ENCODE measurements around the gene ZHX3. TPM values are rescaled to one million over a fixed set of nuclear protein-coding genes. Genes with fewer than 3 reads are reported as not detected.

The ZHX3 gene
- total and polyA plus RNA-seq, 2 experiments from 2014 or later, result 5.8 to 10.3 TPM

DNA sequence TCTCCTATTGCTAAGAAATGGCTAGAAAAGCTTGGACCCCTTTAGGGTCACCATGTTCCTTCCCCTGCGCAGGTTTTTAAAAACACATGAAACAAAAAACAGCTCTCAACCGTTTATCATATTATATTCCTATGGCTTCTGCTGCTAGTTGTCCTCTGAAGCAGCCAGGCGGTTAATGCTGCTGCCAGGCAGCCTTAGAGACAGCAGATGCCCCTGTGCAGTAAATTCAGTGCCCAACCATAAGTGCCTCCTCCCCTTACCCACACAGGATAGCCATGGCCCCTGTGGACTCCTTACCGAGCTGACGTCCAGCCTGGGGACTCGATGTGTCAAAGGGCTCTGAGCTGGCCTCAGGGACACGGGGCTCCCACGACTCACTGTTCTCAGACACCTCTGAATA, 115.8 kb downstream of the ZHX3 start:
- no peak overlapping the region for H3K27ac ChIP-seq
- H3K27me3 ChIP-seq, result no peaks in the 10 kb centered on the region
- TF ChIP-seq, protein P1, sequence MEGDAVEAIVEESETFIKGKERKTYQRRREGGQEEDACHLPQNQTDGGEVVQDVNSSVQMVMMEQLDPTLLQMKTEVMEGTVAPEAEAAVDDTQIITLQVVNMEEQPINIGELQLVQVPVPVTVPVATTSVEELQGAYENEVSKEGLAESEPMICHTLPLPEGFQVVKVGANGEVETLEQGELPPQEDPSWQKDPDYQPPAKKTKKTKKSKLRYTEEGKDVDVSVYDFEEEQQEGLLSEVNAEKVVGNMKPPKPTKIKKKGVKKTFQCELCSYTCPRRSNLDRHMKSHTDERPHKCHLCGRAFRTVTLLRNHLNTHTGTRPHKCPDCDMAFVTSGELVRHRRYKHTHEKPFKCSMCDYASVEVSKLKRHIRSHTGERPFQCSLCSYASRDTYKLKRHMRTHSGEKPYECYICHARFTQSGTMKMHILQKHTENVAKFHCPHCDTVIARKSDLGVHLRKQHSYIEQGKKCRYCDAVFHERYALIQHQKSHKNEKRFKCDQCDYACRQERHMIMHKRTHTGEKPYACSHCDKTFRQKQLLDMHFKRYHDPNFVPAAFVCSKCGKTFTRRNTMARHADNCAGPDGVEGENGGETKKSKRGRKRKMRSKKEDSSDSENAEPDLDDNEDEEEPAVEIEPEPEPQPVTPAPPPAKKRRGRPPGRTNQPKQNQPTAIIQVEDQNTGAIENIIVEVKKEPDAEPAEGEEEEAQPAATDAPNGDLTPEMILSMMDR (IDR thresholded peaks at IDR 0.05; ENCODE audit: low read depth, low read length), result no peak
- no peak overlapping the region for H3K4me3 ChIP-seq
- no peak for DNase-seq (ENCODE audit: low read depth in 1 of 2, low spot score in 1 of 2)
- H3K36me3 ChIP-seq, result no peaks in the 10 kb centered on the region
- H3K4me1 ChIP-seq (ENCODE audit: low read depth), result no peaks in the 10 kb centered on the region
- no peaks in the 10 kb centered on the region for H3K9me3 ChIP-seq (ENCODE audit: low read depth)

DNA sequence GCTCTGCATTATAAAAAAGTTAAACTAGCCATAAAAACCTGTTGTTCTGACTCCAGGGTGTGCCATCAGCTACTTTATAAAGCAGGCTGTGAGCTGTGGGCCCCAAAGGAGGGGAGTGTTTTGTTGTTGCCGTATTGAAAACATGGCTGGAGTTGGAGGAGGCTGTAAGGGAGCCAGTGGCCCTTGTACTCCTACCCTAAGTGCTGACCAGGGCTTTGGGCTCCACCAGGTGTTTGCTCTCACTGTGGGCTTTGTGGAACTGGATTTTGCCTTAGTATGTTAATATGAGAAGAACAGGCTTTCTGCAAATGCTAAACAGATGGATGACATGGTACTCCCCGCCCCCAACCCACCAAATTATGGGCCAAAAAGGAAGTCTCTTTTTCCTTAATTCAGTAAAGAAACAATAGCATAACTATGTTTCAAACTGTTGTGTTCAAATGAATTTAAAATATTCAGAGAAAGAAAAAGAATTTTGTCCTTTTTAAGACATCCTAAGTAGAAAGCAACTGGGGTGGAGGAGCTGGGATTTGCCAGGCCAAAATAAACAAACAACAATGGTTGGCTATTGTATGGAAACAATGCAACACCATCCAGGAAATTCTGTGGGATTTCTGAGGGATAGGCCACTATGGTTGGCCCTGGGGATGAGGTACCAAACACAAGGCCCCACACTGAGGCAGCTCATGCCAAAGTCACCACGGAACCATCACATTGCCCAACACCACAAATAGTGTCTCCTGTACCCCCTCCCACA, 116.9 kb downstream of the ZHX3 start:
- H3K4me1 ChIP-seq (ENCODE audit: low read depth), result no peaks in the 10 kb centered on the region
- TF ChIP-seq, protein P1 (IDR thresholded peaks at IDR 0.05; ENCODE audit: low read depth, low read length), result no peak
- no peaks in the 10 kb centered on the region for H3K36me3 ChIP-seq
- H3K27ac ChIP-seq, result no peak overlapping the region
- DNase-seq (ENCODE audit: low read depth in 1 of 2, low spot score in 1 of 2), result peak in 1 of 2 donors; percentile 46
- H3K4me3 ChIP-seq, result no peak overlapping the region
- no peaks in the 10 kb centered on the region for H3K27me3 ChIP-seq
- no peaks in the 10 kb centered on the region for H3K9me3 ChIP-seq (ENCODE audit: low read depth)

DNA sequence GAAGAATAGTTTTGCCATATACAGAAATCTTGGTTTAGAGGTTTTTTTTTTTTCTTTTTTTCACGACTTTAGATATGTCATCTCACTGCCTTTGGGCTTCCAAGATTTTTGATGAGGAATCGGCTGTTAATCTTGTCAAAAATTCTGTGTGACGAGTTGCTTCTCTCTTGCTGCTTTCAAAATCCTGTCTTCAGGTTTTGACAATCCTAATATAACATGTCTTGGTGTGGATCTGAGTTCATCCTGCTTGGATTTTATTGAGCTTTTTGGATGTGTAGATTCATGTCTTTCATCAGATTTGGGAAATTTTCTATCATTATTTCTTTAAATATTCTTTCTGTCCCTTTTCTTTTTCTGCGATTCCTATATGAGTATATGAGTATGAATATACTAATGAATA, 119.1 kb downstream of the ZHX3 start:
- Histone ChIP-seq H3K4me3 (no peak overlapping the region), H3K27me3 (no peaks in the 10 kb centered on the region), H3K36me3 (no peaks in the 10 kb centered on the region), H3K27ac (no peak overlapping the region), H3K9me3 (ENCODE audit: low read depth) (no peaks in the 10 kb centered on the region), H3K4me1 (ENCODE audit: low read depth) (no peaks in the 10 kb centered on the region)
- TF ChIP-seq, protein P1 (IDR thresholded peaks at IDR 0.05; ENCODE audit: low read depth, low read length), result no peak
- no peak for DNase-seq (ENCODE audit: low read depth in 1 of 2, low spot score in 1 of 2)

DNA sequence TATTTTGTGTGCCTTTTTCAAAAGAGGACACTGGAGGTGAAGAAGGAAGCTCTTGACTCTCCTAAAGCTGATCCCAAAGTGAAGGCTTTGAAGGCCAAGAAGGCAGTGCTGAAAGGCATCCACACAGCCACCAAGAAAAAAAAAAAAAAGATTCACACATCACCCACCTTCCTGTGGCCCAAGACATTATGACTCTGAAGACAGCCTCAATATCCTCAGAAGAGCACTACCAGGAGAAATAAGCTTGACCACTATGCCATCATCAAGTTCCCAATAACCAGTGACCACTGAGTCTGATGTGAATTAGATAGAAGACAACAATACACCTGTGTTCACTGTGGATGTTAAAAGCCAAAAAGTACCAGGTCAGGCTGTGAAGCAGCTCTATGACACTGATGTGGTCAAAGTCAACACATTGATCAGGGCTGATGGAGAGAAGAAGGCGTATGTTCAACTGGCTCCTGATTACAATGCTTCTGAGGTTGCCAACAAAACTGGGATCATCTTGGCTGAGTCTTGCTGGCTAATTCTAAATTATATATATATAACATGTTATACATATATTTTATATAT, 120.8 kb downstream of the ZHX3 start:
- Histone ChIP-seq H3K27me3 (no peaks in the 10 kb centered on the region), H3K27ac (no peak overlapping the region), H3K4me3 (no peak overlapping the region), H3K36me3 (no peaks in the 10 kb centered on the region), H3K4me1 (ENCODE audit: low read depth) (no peaks in the 10 kb centered on the region), H3K9me3 (ENCODE audit: low read depth) (no peaks in the 10 kb centered on the region)
- TF ChIP-seq, protein P1 (IDR thresholded peaks at IDR 0.05; ENCODE audit: low read depth, low read length), result no peak
- DNase-seq (ENCODE audit: low read depth in 1 of 2, low spot score in 1 of 2), result no peak

DNA sequence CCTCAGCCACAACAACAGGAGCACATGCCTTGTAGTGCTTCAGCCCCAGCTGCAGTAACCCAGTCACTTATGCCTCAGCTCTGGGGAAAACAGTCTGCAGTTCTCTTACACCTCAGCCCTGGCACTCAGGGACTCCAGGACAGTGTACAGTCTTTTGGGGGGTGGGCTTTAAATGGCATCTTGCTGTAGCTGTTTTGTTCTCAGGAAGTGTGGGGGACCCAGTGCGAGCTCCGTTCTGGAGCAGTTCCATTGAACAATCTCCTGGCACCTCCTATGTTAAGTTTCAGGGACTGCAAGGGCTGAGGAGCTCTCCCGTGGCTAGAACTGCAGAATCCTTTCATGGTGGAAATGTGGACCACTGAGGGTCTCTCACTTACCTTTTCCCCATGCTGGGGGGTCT, 125.0 kb downstream of the ZHX3 start:
- H3K4me3 ChIP-seq, result no peak overlapping the region
- no peaks in the 10 kb centered on the region for H3K36me3 ChIP-seq
- no peaks in the 10 kb centered on the region for H3K4me1 ChIP-seq (ENCODE audit: low read depth)
- no peak overlapping the region for H3K27ac ChIP-seq
- H3K27me3 ChIP-seq, result no peaks in the 10 kb centered on the region
- no peaks in the 10 kb centered on the region for H3K9me3 ChIP-seq (ENCODE audit: low read depth)
- TF ChIP-seq, protein P1 (IDR thresholded peaks at IDR 0.05; ENCODE audit: low read depth, low read length), result no peak
- no peak for DNase-seq (ENCODE audit: low read depth in 1 of 2, low spot score in 1 of 2)

All from cardiac muscle cell (in vitro differentiated cells and primary cell).